ENCODE data around the gene FGF1.

The FGF1 gene

GRCh38 chr5:142685418-142686209 is at the start of gene FGF1:
Gene FGF1 (minus strand): TSS chr5:142686090. CDS start chr5:142614127, 71,963 bp downstream.
- peak; percentile 10 for DNase-seq

DNA sequence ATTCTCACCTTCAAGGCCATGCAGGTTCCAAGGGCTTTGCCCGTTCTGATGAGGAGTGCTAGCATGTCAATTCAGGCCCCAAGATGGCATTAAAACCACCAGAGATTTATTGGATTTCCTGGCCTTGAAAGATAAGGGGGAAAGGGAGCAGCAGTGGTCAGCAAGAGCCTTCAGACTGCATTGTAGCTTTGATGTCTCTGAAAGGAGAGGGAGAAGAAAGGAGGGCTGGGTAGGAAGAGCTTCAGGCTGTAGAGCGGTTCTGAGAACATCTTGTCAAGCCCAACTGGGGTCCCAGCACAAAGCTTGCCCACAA is 41.8 kb upstream of the FGF1 start:
- no peak for DNase-seq

DNA sequence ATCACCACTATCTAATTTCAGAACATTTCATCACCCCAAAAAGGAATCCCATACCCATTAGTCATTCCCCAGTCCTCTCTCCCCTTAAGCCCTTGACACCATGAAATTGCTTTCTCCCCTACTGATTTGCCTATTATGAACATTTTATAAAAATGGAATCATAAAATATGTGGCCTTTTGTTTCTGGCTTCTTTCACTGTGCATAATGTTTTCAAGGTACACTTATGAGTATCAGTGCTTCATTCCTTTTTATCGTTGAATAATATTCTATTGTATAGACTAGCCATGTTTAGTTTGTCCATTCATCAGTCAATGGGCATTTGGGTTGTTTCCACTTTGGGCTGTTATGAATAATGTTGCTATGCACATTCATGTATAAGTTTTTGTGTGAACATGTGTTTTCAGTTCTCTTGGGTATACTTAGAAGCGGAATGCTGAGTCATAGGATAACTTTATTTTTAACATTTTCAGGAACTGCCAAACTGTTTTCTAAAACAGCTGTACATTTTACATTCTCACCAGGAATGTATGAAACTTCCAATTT is 40.4 kb upstream of the FGF1 start:
- no peak for DNase-seq

DNA sequence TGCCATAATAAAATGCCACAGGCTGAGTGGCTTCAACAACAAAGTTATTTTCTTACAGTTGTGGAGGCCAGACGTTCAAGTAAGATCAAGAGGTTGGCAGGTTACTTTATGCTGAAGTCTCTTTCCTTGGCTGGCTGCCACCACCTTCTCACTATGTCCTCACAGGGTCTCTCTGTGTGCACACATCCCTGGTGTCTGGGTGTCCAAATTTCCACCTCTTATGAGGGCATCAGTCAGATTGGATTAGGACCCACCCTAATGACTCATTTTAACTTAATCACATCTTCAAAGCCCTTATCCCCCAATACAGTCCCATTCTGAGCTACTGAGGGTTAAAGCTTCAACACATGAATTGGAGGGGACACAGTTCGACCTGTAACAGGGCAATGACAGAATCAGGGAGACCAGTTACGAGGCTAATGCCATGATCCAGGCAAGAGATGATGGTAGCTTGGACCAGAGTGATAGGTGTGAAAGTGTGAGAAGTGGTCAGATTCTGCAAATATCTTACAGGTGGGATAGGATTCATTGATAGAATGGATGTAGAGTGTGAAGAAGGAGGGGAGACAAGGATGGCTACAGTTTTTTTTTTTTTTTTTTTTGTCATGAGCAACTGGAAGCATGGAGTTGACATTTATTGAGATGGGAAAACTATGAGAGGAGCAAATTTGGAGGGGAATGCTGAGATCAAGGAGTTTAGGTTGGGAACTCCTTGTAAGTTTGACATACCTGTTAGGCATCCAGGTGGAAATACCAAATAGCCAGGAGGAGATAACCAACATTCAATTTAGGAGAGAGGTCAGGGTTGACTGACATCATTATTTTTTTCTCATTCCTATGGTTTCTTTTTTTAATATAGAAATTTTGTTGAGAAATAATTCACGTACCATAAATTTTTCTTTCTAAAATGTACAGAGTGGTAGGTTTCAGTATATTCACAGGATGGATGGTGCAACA is 39.6 kb upstream of the FGF1 start:
- no peak for DNase-seq

- DNase-seq = no peak
These were observed 38.9 kb upstream of the FGF1 start for GRCh38 chr5:142724821-142725220.

- no peak for DNase-seq
These were observed 37.0 kb upstream of the FGF1 start for GRCh38 chr5:142722896-142723295.

DNA sequence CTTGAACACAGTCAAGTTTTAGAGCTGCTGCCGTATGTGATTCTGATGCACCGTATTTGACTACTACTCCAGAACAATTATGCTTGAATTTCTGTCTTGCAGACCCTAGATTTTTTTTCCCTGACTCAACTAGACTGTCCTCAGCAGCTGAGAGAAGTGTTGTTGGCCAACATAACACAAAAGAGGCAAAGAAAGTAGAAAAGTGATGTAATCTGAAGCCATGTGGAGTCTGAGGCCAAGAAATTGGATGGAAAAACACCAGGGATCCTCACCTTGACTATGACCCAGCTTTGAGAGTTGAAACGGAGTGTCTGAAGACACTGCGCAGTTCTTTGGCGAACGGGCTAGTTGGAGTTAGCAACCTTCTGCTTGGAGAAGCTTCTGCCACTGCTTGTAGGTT is 36.3 kb upstream of the FGF1 start:
- no peak for DNase-seq

- DNase-seq = peak; percentile 53
These were observed 34.9 kb upstream of the FGF1 start for GRCh38 chr5:142720641-142721271.

DNA sequence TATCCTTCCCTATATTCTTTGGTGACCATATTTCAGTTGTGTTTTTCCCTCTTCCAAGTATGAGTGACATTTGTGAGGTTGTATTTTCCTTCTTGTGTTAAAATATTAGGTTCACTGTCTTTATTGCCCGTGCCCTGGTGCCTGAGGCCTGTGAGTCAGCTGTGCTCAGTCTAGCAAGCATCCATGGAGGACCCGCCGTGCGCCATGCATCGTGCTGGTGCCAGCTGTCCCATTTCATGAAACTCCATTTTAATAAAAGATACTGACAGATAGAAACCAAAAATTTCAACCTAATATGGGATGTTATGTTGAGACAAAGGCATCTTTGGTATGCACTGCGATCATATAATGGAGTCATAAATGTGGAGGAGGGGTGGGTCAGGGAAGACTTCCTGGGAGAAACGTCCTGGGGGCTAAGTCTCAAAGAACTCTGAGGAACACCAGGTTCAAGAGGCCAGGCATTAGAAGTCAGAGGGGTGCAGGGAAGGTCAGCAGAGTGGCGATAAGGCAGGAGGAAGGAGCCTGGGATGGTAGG is 34.0 kb upstream of the FGF1 start:
- DNase-seq = no peak

GRCh38 chr5:142717582-142718215 is 31.8 kb upstream of the FGF1 start:
- DNase-seq = no peak

GRCh38 chr5:142716963-142717362 is 31.1 kb upstream of the FGF1 start:
- DNase-seq = no peak

GRCh38 chr5:142715291-142715690 is 29.4 kb upstream of the FGF1 start:
- no peak for DNase-seq

GRCh38 chr5:142713121-142713706 is 27.3 kb upstream of the FGF1 start:
- peak; percentile 38 for DNase-seq

- no peak for DNase-seq
These were observed 17.3 kb upstream of the FGF1 start for GRCh38 chr5:142703153-142703552.

DNA sequence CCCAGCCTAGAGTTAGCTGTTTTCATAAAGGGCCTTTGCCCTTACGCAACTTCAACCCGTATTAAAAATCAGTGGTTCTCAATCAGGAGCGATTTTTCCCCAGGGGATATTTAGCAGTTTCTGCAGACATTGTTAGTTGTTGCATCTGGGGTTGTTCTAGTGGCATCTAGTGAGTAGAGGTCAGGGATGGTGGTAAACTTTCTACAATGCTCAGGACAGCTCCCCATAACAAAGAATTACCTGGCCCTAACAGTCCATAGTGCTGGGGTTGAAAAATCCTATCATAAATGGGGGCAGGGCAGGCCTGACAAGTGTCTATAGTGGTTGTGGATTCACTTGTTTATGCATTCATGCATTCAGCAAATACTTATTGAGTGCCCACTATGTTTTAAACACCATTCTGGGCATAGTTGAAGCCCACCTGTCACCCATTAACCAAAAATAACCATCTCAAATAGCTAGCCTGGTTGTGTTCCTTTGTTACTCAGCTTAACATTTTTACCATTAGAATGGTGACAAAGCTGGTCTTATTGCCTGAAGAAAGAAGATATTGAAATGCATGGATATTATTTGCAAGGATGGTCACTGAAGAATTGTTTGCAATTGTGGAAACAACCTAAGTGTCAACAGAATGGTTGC is 15.9 kb upstream of the FGF1 start:
- no peak for DNase-seq

DNA sequence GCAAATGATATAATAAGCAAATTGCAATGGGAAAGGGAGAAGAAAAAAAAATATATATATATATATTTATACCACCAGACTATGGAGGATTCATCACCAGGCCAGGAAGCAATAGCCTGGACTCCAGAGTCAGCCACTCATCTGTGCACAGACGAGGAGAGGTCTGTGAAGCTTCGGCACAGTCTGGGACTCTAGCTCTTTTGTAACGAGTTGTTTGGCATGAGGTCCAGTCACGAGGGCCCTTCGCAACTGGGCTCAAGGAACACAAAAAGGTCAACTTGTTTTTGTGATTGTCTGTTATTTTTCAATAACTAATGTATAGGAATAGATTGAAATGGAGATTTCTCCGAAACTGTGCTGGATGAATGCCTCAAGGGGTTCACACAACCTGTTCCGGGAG is 14.7 kb upstream of the FGF1 start:
- DNase-seq = no peak

- DNase-seq = peak; percentile 51
These were observed 13.4 kb upstream of the FGF1 start for GRCh38 chr5:142699184-142699720.

- DNase-seq = no peak
These were observed 12.7 kb upstream of the FGF1 start for GRCh38 chr5:142698447-142699183.

- peak; percentile 1 for DNase-seq
These were observed 11.7 kb upstream of the FGF1 start for GRCh38 chr5:142697356-142698255.

All from DMS79 treated with DMSO at 0.1 percent for 48 hours (cell line).